ENCODE results near the gene SHISA8.
A peak's percentile ranks its signal among the peaks of the same experiment; 100 is the strongest.
"Not testable (repeated sequence)": the region's sequence is repeated elsewhere in the genome, so short reads cannot be mapped to it uniquely, and the experiment has no call there.

SHISA8 gene

GRCh38 chr22:41915035-41915785 lies at the start of gene SHISA8:
TSS of gene SHISA8 (minus strand) at chr22:41915074. CDS start at chr22:41914667, 407 bp downstream.
- no peak for DNase-seq (ENCODE audit: low read depth in 2 of 2)

GRCh38 chr22:41964112-41964491 lies 49.2 kb upstream of the SHISA8 start:
- DNase-seq (ENCODE audit: low read depth in 2 of 2) = no peak

- no peak for DNase-seq (ENCODE audit: low read depth in 2 of 2)
Measured at GRCh38 chr22:41963453-41964111, 48.7 kb upstream of the SHISA8 start.

GRCh38 chr22:41957941-41958556 lies 43.2 kb upstream of the SHISA8 start:
- no peak for DNase-seq (ENCODE audit: low read depth in 2 of 2)

GRCh38 chr22:41952713-41953112 lies 37.8 kb upstream of the SHISA8 start:
- DNase-seq (ENCODE audit: low read depth in 2 of 2) = no peak

GRCh38 chr22:41951898-41952474 lies 37.1 kb upstream of the SHISA8 start, which contains the start of gene SMIM45:
TSS of gene SMIM45 (plus strand) at chr22:41952150.
- no peak for DNase-seq (ENCODE audit: low read depth in 2 of 2)

- DNase-seq (ENCODE audit: low read depth in 2 of 2) = no peak
Measured at GRCh38 chr22:41949297-41949965, 34.6 kb upstream of the SHISA8 start.

GRCh38 chr22:41948928-41949296 lies 34.0 kb upstream of the SHISA8 start:
- DNase-seq (ENCODE audit: low read depth in 2 of 2) = not testable (repeated sequence)

GRCh38 chr22:41948142-41948541 lies 33.3 kb upstream of the SHISA8 start:
- no peak for DNase-seq (ENCODE audit: low read depth in 2 of 2)

GRCh38 chr22:41947424-41948080 lies 32.7 kb upstream of the SHISA8 start:
- DNase-seq (ENCODE audit: low read depth in 2 of 2) = no peak

- DNase-seq (ENCODE audit: low read depth in 2 of 2) = peak; percentile 75 to 77
Measured at GRCh38 chr22:41946629-41947423, 32.0 kb upstream of the SHISA8 start, which contains the start of gene CENPM. TSS of gene CENPM (minus strand) at chr22:41947152. CDS start at chr22:41947076, 76 bp downstream.

- no peak for DNase-seq (ENCODE audit: low read depth in 2 of 2)
Measured at GRCh38 chr22:41943661-41944209, 28.9 kb upstream of the SHISA8 start.

GRCh38 chr22:41940832-41941765 lies 26.2 kb upstream of the SHISA8 start:
- DNase-seq (ENCODE audit: low read depth in 2 of 2) = peak; percentile 66 to 67

- DNase-seq (ENCODE audit: low read depth in 2 of 2) = peak; percentile 83 to 92
Measured at GRCh38 chr22:41939981-41940831, 25.3 kb upstream of the SHISA8 start.

GRCh38 chr22:41936894-41937169 lies 22.0 kb upstream of the SHISA8 start:
- DNase-seq (ENCODE audit: low read depth in 2 of 2) = no peak

- DNase-seq (ENCODE audit: low read depth in 2 of 2) = no peak
Measured at GRCh38 chr22:41935509-41935908, 20.6 kb upstream of the SHISA8 start.

- DNase-seq (ENCODE audit: low read depth in 2 of 2) = no peak
Measured at GRCh38 chr22:41935015-41935351, 20.1 kb upstream of the SHISA8 start.

GRCh38 chr22:41934284-41935014 lies 19.6 kb upstream of the SHISA8 start:
- no peak for DNase-seq (ENCODE audit: low read depth in 2 of 2)

Measured in activated CD8-positive, alpha-beta memory T cell treated with anti-CD3 and anti-CD28 coated beads for 4 hours (primary cell).